Measurements from ENCODE around the gene NBPF15.
"Not testable (repeated sequence)": the region's sequence is repeated elsewhere in the genome, so short reads cannot be mapped to it uniquely, and the experiment has no call there.

The NBPF15 gene

GRCh38 chr1:144461136-144461759, at the start of gene NBPF15:
Gene NBPF15 (minus strand): TSS chr1:144461669. CDS start chr1:144440003, 21,666 bp downstream.
- DNase-seq: peak; percentile 77 to 80

GRCh38 chr1:144496429-144496828, 35.0 kb upstream of the NBPF15 start:
- DNase-seq: not testable (repeated sequence)

GRCh38 chr1:144494130-144494529, 32.7 kb upstream of the NBPF15 start:
- DNase-seq: not testable (repeated sequence)

GRCh38 chr1:144490394-144490793, 28.9 kb upstream of the NBPF15 start:
- not testable (repeated sequence) for DNase-seq

- DNase-seq: not testable (repeated sequence)
These were observed 25.5 kb upstream of the NBPF15 start for GRCh38 chr1:144487002-144487401.

GRCh38 chr1:144485048-144485993, 23.9 kb upstream of the NBPF15 start:
- not testable (repeated sequence) for DNase-seq

- not testable (repeated sequence) for DNase-seq
These were observed 12.4 kb upstream of the NBPF15 start for GRCh38 chr1:144473897-144474296.

- DNase-seq: not testable (repeated sequence)
These were observed 10.0 kb upstream of the NBPF15 start for GRCh38 chr1:144471434-144471833.

GRCh38 chr1:144461778-144462177, 309 bp upstream of the NBPF15 start:
- not testable (repeated sequence) for DNase-seq

- not testable (repeated sequence) for DNase-seq
These were observed 783 bp downstream of the NBPF15 start for GRCh38 chr1:144460686-144461085.

- DNase-seq: not testable (repeated sequence)
These were observed 19.1 kb downstream of the NBPF15 start for GRCh38 chr1:144442402-144442801.

- not testable (repeated sequence) for DNase-seq
These were observed 21.7 kb downstream of the NBPF15 start for GRCh38 chr1:144439737-144440136.

GRCh38 chr1:144418891-144419694, 42.4 kb downstream of the NBPF15 start:
- peak; percentile 83 to 87 for DNase-seq

- DNase-seq: not testable (repeated sequence)
These were observed 47.9 kb downstream of the NBPF15 start for GRCh38 chr1:144413404-144414118.

GRCh38 chr1:144412491-144413403, 48.7 kb downstream of the NBPF15 start:
- DNase-seq: peak; percentile 100

GRCh38 chr1:144412068-144412471, 49.4 kb downstream of the NBPF15 start:
- DNase-seq: peak; percentile 92 to 94

- not testable (repeated sequence) for DNase-seq
These were observed 58.7 kb downstream of the NBPF15 start for GRCh38 chr1:144402807-144403206.

GRCh38 chr1:144371651-144372050, 89.8 kb downstream of the NBPF15 start:
- not testable (repeated sequence) for DNase-seq
